Panc1 (cell line): Measurements from ENCODE around the gene ZYX. TPM values are rescaled to one million over a fixed set of nuclear protein-coding genes. Genes with fewer than 3 reads are reported as not detected.

Experiments used
- ATAC-seq: fragments of 200-7000 bp; cut with Tn5 transposase; 2 replicates; pipeline ENCODE4 v1.9.1; 2020; ENCODE audit warnings: mild to moderate bottlenecking, moderate library complexity
- BruUV-seq: library from RNA; stranded (reverse); fragments of 400-500 nt; replicated peaks from 2 replicates; lab custom pipeline; 2021; lab: Mats Ljungman, UMichigan
- CTCF ChIA-PET: fragments of 300-600 bp; sonication (Branson Sonifier 250); formaldehyde crosslinking; loops from one replicate; lab custom pipeline; 2022; ENCODE audit warnings: antibody characterized with exemption; lab: Charles Lee
- POLR2A ChIA-PET: fragments of 300-600 bp; sonication (Branson Sonifier 250); formaldehyde crosslinking; loops from one replicate; lab custom pipeline; 2022; ENCODE audit warnings: antibody characterized with exemption; lab: Charles Lee
- DNase-seq: peaks from one replicate; pipeline ENCODE4 v3.0.0-alpha.2; 2010; ENCODE audit warnings: low read depth, low spot score
- H3K27ac ChIP-seq: 2 replicates; pipeline ENCODE4 v1.5.1; 2011; ENCODE audit warnings: mild to moderate bottlenecking, low read length, inconsistent platforms
- H3K27me3 ChIP-seq: fragments of 200-500 bp; sonication (Bioruptor generic); 2 replicates; pipeline ENCODE4 v1.6.0; 2014; ENCODE audit warnings: low read length, inconsistent platforms; ENCODE audit not compliant: control insufficient read depth, insufficient read depth
- H3K36me3 ChIP-seq: fragments of 200-500 bp; sonication (Bioruptor generic); 2 replicates; pipeline ENCODE4 v1.5.1; 2014; ENCODE audit warnings: inconsistent platforms, mild to moderate bottlenecking, low read length, moderate library complexity; ENCODE audit not compliant: control insufficient read depth, insufficient read depth
- H3K4me1 ChIP-seq: 2 replicates; pipeline ENCODE4 v1.5.1; 2011; ENCODE audit warnings: inconsistent platforms, mild to moderate bottlenecking, low read length, moderate library complexity; ENCODE audit not compliant: control insufficient read depth, insufficient read depth
- H3K4me3 ChIP-seq, 2 experiments: 2 replicates each; pipeline ENCODE4 v1.5.1; 2011 to 2012; ENCODE audit warnings: low read depth in 2 of 2, low read length in 2 of 2, mild to moderate bottlenecking in 2 of 2, inconsistent platforms in 1 of 2, moderate library complexity in 1 of 2
- H3K9me3 ChIP-seq: fragments of 200-500 bp; sonication (Bioruptor generic); 2 replicates; pipeline ENCODE4 v1.5.1; 2014; ENCODE audit warnings: low read depth, mild to moderate bottlenecking, inconsistent platforms, low read length, moderate library complexity; ENCODE audit not compliant: control insufficient read depth, insufficient read depth
- POLR2AphosphoS5 ChIP-seq: IDR thresholded peaks from 2 replicates; pipeline ENCODE4 v1.6.1; 2012; ENCODE audit warnings: mild to moderate bottlenecking, low read depth, low read length, moderate library complexity
- SIN3A ChIP-seq: IDR thresholded peaks from 2 replicates; pipeline ENCODE4 v1.6.1; 2012; ENCODE audit warnings: low read depth, mild to moderate bottlenecking, low read length, moderate library complexity, borderline replicate concordance; ENCODE audit not compliant: insufficient read depth
- TCF7L2 ChIP-seq: IDR thresholded peaks from 2 replicates; pipeline ENCODE4 v1.6.1; 2011; ENCODE audit warnings: mild to moderate bottlenecking, low read depth, low read length, inconsistent platforms
- in situ Hi-C: cut with HindIII; loops from 2 replicates; pipeline ENCODE4 v1.10.0; 2016; ENCODE audit warnings: low sequenced_read_pairs, low pct_unique_long_range_greater_than_20kb
- intact Hi-C: fragments of 100-400 bp; cut with micrococcal nuclease; formaldehyde crosslinking; loops from one replicate; pipeline ENCODE4 v1.10.0; 2022; ENCODE audit not compliant: unreplicated experiment
- total RNA-seq: library from RNA; stranded (reverse); gene quantifications from one replicate; pipeline ENCODE4 v1.2.1, GENCODE V29; 2021; ENCODE audit not compliant: unreplicated experiment
- TF ChIP-seq, protein P1 (sequence below), 2 experiments: IDR thresholded peaks; 2 replicates each; pipeline ENCODE4 v1.6.1; 2011 to 2012; ENCODE audit warnings: low read depth in 2 of 2, control low read depth in 1 of 2, low read length in 1 of 2, mild to moderate bottlenecking in 1 of 2, moderate library complexity in 1 of 2; ENCODE audit not compliant: insufficient read depth in 1 of 2
- TF ChIP-seq, protein P2 (sequence below): fragments of 450-650 bp; IDR thresholded peaks from 2 replicates; pipeline ENCODE4 v1.5.1; 2017; ENCODE audit warnings: mild to moderate bottlenecking

The ZYX gene
- total RNA-seq, 1 experiment from 2014 or later, result 169 TPM

DNA sequence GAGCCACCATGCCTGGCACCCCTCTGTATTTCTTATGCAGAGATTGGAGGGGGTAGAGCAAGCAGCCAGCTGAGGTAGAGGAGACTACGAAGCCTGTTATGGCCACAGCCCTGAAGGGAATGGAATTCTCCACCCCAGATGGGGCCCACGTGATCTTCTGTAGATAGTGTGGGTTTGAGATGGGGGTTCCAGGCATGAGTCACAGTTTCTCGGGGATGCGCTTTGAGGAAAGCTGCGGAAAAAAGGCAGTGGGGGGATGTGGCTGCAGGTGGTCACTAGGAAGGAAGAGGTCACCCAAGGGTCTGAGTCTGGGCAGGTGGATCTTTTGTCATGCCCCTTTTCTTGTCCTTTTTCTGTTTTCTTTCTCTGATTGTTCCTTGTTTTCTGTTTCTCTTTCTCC lies 30.1 kb upstream of the ZYX start:
- CTCF ChIA-PET, result no interaction called here
- TF ChIP-seq, protein P1, sequence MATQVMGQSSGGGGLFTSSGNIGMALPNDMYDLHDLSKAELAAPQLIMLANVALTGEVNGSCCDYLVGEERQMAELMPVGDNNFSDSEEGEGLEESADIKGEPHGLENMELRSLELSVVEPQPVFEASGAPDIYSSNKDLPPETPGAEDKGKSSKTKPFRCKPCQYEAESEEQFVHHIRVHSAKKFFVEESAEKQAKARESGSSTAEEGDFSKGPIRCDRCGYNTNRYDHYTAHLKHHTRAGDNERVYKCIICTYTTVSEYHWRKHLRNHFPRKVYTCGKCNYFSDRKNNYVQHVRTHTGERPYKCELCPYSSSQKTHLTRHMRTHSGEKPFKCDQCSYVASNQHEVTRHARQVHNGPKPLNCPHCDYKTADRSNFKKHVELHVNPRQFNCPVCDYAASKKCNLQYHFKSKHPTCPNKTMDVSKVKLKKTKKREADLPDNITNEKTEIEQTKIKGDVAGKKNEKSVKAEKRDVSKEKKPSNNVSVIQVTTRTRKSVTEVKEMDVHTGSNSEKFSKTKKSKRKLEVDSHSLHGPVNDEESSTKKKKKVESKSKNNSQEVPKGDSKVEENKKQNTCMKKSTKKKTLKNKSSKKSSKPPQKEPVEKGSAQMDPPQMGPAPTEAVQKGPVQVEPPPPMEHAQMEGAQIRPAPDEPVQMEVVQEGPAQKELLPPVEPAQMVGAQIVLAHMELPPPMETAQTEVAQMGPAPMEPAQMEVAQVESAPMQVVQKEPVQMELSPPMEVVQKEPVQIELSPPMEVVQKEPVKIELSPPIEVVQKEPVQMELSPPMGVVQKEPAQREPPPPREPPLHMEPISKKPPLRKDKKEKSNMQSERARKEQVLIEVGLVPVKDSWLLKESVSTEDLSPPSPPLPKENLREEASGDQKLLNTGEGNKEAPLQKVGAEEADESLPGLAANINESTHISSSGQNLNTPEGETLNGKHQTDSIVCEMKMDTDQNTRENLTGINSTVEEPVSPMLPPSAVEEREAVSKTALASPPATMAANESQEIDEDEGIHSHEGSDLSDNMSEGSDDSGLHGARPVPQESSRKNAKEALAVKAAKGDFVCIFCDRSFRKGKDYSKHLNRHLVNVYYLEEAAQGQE (IDR thresholded peaks at IDR 0.05; ENCODE audit: insufficient read depth in 1 of 2, low read depth in 2 of 2, low read length in 1 of 2), result no peak
- TF ChIP-seq, protein P2, sequence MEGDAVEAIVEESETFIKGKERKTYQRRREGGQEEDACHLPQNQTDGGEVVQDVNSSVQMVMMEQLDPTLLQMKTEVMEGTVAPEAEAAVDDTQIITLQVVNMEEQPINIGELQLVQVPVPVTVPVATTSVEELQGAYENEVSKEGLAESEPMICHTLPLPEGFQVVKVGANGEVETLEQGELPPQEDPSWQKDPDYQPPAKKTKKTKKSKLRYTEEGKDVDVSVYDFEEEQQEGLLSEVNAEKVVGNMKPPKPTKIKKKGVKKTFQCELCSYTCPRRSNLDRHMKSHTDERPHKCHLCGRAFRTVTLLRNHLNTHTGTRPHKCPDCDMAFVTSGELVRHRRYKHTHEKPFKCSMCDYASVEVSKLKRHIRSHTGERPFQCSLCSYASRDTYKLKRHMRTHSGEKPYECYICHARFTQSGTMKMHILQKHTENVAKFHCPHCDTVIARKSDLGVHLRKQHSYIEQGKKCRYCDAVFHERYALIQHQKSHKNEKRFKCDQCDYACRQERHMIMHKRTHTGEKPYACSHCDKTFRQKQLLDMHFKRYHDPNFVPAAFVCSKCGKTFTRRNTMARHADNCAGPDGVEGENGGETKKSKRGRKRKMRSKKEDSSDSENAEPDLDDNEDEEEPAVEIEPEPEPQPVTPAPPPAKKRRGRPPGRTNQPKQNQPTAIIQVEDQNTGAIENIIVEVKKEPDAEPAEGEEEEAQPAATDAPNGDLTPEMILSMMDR, result no peak
- TF ChIP-seq POLR2AphosphoS5, result no peak
- no peak for TF ChIP-seq TCF7L2
- TF ChIP-seq SIN3A, result no peak
- no peak for DNase-seq
- intact Hi-C loops, result no loop called here
- no peaks in the 10 kb centered on the region for H3K4me1 ChIP-seq
- H3K4me3 ChIP-seq, result no peak overlapping the region
- no peak for ATAC-seq
- BruUV-seq, result no TSS peak
- H3K9me3 ChIP-seq, result no peaks in the 10 kb centered on the region
- H3K36me3 ChIP-seq, result no peaks in the 10 kb centered on the region
- H3K27ac ChIP-seq, result no peak overlapping the region
- in situ Hi-C loops, result no loop called here
- POLR2A ChIA-PET, result no interaction called here
- H3K27me3 ChIP-seq, result peaks cover 14% of the 10 kb centered on the region

DNA sequence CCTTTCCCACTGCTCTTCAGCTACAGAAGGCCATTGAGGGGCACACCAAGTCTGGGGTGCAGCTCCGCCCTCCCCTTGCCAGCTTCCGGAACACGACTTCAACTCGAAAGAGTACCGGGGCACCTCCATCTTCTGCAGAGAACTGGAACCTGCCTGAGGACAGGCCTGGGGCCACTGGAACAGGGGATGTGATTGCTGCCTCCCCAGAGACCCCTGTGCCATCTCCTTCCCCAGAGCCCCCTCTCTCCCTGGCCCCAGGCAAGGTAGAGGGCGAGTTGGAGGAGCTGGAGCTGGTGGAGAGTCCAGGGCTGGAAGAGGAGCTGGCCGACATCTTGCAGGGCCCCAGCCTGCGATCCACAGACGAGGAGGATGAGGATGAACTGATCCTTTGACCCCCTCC lies 29.6 kb upstream of the ZYX start:
- H3K27me3 ChIP-seq, result peaks cover 13% of the 10 kb centered on the region
- intact Hi-C loops (no loop called here), in situ Hi-C loops (no loop called here)
- H3K36me3 ChIP-seq, result no peaks in the 10 kb centered on the region
- H3K4me3 ChIP-seq, result no peak overlapping the region
- BruUV-seq, result no TSS peak
- no peak for DNase-seq
- H3K4me1 ChIP-seq, result no peaks in the 10 kb centered on the region
- no peaks in the 10 kb centered on the region for H3K9me3 ChIP-seq
- ChIA-PET CTCF (no interaction called here), POLR2A (no interaction called here)
- ATAC-seq, result no peak
- TF ChIP-seq, protein P2, result no peak
- TF ChIP-seq SIN3A (no peak), TCF7L2 (no peak), POLR2AphosphoS5 (no peak)
- H3K27ac ChIP-seq, result no peak overlapping the region

DNA sequence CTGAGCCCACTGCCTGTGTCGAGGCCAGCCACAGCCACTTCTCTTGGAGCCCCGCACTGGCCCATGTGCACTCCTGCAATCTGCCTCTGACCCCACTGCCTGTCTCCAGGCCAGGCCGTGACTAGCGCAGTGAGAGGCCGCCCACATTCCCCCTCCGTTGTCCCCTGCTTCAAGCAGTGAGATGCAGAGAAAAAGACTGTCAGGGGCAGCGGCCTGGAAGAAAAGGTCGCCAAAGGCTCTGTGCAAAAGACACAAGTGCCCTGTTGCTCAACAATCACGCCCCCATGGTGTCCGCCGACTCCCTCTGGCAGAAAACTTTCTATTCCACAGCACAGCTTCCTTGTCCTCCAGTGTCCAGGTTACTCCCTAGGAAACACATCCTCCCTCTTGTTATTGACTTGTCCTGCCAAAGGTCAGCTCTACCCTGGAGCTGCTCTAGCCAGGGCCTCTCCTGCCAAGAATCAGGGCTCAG lies 28.6 kb upstream of the ZYX start:
- Histone ChIP-seq H3K27ac (no peak overlapping the region), H3K4me1 (no peaks in the 10 kb centered on the region), H3K9me3 (no peaks in the 10 kb centered on the region), H3K36me3 (no peaks in the 10 kb centered on the region), H3K27me3 (peaks cover 10% of the 10 kb centered on the region), H3K4me3 (no peak overlapping the region)
- ChIA-PET POLR2A (no interaction called here), CTCF (no interaction called here)
- no TSS peak for BruUV-seq
- DNase-seq (no peak), ATAC-seq (no peak)
- TF ChIP-seq, protein P1 (IDR thresholded peaks at IDR 0.05; ENCODE audit: insufficient read depth in 1 of 2, low read depth in 2 of 2, low read length in 1 of 2), result no peak
- TF ChIP-seq POLR2AphosphoS5, result no peak
- in situ Hi-C loops (no loop called here), intact Hi-C loops (no loop called here)
